NCI-H1417 treated with DMSO at 0.1 percent for 48 hours (cell line): ENCODE results near the gene ZP3.
"Not testable (repeated sequence)": the region's sequence is repeated elsewhere in the genome, so short reads cannot be mapped to it uniquely, and the experiment has no call there.

ENCODE experiments used
- DNase-seq: peaks from one replicate; lab custom pipeline; 2025; lab: John Stamatoyannopoulos, UW

The ZP3 gene

GRCh38 chr7:76424413-76425111 is at the start of gene ZP3:
Gene ZP3, plus strand, starts transcription at chr7:76424950. Its CDS starts 15 bp downstream, at chr7:76424965.
- no peak for DNase-seq

- DNase-seq: no peak
Measured at GRCh38 chr7:76375251-76375650, 49.5 kb upstream of the ZP3 start.

DNA sequence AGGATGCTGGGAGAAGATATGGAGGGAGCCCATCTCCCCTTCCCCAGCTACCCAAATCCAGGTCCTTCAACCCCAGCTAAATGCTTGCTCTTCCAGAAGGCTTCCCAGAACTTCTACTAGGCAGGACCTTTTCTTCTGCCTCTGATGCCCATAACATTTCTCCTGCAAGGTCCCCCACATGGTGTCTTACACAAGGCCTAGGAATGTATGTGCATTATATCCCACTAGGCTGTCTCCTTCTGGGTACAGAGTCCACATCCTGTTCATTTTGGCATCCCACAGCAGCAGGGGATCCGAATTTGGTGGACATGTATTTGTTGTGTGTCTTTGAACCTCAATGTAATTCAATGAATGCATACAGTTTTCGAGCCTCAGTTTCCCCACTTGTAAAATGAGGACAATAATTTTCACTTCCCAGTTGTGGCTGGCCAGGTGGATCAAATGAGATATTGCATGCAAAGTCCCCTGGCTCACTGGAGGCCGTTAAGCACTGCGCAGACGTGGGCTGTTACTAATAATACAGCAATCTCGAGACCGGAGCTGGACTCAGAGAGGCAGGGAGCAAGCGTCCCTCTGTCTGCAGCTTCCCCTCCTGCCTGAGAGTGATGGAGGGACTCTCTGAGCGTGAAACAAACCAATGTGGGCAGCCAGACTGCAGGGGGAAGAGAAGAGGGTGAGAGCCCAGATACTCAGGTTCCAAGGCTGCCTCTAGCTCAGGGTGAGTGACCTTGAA is 47.4 kb upstream of the ZP3 start:
- no peak for DNase-seq

GRCh38 chr7:76380623-76380966 is 44.2 kb upstream of the ZP3 start:
- no peak for DNase-seq

DNA sequence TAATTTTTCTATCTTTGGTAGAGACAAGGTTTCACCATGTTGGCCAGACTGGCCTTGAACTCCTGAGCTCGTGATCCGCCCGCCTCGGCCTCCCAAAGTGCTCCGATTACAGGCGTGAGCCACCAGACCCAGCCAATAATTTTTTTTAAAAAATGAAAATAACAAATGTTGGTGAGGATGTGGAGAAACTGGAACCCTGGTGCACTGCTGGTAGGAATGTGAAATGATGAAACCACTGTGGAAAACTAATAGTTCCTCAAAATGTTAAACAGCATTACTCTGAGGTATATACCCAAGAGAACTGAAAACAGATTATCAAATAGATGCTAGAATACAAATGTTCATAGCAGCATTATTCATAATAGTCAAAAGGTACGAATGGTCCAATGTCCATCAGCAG is 42.9 kb upstream of the ZP3 start:
- DNase-seq: no peak

DNA sequence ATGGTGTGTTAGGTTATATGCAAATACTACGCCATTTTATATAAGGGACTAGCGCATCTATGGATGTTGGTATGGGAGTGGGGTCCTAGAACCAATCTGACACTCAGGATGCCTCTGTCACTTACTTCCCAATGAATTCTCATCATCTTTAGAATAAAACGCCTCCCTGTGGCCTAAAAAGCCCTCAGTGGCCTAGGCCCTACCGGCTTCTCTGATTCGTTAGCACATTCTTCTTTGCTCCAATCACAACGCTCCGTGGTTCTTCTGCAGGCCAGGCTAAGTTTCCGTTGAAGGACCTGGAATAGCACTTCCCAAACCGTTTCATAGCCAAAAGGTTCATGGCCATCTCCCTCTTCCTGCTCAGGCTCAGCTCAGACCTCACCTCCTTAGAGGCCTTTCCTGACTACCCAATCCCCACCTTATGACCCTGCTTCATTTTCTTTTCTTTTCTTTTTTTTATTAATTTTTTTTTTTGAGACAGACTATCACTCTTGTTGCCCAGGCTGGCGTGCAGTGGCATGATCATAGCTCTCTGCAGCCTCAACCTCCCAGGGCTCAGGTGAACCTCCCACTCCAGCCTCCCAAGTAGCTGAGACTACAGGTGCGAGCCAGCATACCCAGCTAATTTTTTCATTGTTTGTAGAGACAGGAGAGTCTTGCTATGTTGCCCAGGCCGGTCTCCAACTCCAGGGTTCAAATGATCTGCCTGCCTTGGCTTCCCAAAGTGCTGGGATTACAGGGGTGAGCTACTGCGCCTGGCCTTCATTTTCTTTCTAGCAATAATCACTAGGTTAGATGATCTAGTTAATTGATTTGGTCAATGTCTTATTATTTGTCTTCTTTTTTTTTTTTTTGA is 41.4 kb upstream of the ZP3 start:
- DNase-seq: no peak

DNA sequence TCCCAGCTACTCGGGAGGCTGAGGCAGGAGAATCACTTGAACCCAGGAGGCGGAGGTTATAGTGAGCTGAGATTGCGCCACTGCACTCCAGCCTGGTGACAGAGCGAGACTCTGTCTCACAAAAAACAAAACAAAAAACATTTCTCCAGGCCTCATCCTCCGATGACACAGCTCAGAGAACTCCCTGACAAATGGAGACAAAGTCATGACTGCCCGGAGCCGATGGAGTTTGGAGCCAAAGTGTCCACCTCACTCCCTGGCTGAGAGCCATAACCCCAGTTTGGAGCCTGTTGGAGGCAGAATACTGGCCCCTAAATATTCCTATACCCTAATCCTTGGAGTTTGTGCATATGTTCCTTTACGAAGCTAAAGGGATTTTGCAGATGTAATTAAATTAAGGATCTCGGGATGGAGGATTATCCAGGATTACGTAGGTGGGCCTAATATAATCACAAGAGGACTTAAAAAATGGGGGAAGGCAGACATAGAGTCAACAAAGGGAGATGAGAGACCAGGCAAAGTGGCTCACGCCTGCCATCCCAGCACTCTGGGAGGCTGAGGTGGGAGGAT is 38.0 kb upstream of the ZP3 start:
- no peak for DNase-seq

GRCh38 chr7:76387789-76388188 is 37.0 kb upstream of the ZP3 start:
- not testable (repeated sequence) for DNase-seq

DNA sequence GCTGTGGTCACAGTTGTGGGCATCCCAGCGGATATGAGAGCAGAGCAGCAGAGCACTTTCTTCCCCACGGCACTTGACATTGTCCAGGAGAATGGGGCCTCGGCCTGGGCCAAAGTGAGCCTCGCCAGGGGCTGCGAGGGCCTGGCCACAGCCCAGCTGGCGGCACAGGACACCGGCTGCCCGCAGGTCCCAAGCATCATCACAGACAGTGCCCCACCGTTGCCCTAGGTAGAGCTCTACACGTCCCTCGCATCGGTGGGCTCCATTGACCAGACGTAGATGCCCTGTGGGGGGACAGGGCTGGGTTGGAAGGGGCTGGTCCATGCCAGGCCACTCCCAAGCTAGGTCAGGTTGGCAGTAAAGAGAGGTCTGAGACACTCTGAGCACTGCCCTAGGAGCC is 34.7 kb upstream of the ZP3 start:
- no peak for DNase-seq

DNA sequence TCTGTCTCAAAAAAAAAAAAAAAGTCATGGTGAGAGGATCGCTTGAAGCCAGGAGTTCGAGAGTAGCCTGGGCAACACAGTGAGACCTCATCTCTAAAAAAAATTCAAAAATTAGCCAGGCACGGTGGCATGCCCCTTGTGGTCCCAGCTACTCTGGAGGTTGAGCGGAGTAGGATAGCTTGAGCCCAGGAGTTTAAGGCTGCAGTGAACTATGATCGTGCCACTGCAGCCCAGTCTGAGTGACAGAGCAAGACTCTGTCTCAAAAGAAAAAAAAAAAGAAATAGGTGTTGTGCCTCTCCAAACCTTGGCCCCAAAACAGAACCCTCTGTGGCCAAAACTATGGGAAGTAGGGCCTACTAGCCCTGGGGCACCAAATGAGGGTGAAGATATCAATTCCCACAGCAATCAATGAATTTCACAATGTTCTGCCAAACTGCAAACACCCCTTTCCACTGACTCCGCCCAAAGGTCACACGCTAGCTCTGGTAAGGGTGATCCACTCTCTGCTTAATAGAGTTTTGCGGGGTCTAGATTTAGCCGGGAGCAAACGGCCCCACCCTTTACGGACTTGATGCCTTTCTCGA is 32.1 kb upstream of the ZP3 start:
- DNase-seq: no peak

GRCh38 chr7:76393116-76394031 is 31.4 kb upstream of the ZP3 start:
- peak; percentile 74 for DNase-seq

- DNase-seq: no peak
Measured at GRCh38 chr7:76394957-76395356, 29.8 kb upstream of the ZP3 start.

GRCh38 chr7:76395605-76395964 is 29.2 kb upstream of the ZP3 start:
- DNase-seq: not testable (repeated sequence)

GRCh38 chr7:76395965-76396726 is 28.6 kb upstream of the ZP3 start:
- no peak for DNase-seq

- DNase-seq: no peak
Measured at GRCh38 chr7:76396864-76397263, 27.9 kb upstream of the ZP3 start.

DNA sequence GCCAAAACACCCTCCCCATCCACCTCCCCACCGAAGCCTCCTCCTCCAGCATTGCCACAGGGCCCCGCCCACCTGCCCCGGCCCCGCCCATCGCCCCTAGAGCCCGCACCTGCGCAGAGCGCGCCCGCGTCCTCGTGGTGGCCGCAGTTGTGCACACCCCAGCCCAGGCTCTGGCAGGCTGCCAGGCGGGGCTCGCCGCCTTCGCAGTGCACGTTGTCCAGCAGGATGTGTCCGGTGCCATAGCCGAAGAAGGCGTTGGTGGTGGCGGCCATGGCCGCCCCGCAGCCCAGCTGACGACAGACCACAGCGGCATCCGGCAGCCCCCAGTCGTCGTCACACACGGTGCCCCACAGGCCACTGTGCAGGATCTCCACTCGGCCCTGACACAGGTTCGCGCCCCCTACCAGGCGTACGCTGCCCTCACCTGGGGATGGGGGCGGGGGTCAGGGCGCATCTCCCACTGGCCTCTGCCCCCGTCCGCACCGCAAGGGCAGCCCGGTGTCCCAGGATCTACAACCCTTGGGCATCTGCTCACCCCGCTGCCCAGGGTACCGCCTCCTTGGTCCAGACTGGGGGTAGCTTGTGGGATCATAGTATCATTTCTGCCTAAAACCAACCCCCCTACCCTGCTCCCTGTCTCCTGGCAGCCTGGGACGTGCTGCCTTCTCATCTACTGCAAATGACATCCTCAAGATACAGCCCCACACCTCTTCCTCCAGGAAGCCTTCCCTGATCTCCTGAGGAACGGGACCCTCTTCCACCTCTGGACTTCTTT is 27.2 kb upstream of the ZP3 start:
- DNase-seq: peak; percentile 35

- DNase-seq: no peak
Measured at GRCh38 chr7:76400248-76400647, 24.5 kb upstream of the ZP3 start.

- DNase-seq: not testable (repeated sequence)
Measured at GRCh38 chr7:76403097-76403496, 21.7 kb upstream of the ZP3 start.

GRCh38 chr7:76403780-76404494 is 20.8 kb upstream of the ZP3 start:
- no peak for DNase-seq
